IPS DF 6.9 (cell line): ENCODE data around the gene DNAL4.
A peak's percentile ranks its signal among the peaks of the same experiment; 100 is the strongest.

Experiments used
- DNase-seq: peaks from one replicate; pipeline ENCODE4 v3.0.0-alpha.2; 2013; ENCODE audit warnings: low read depth, low spot score
- H3K27ac ChIP-seq: one replicate; pipeline ENCODE4 v1.5.1; 2013; ENCODE audit warnings: low read length, control low read depth
- H3K27me3 ChIP-seq: 2 replicates; pipeline ENCODE4 v1.6.1; 2013; ENCODE audit warnings: mild to moderate bottlenecking, low read length; ENCODE audit not compliant: control insufficient read depth, insufficient read depth
- H3K36me3 ChIP-seq: 2 replicates; pipeline ENCODE4 v1.6.1; 2013; ENCODE audit warnings: low read length; ENCODE audit not compliant: control insufficient read depth, insufficient read depth
- H3K4me1 ChIP-seq: 2 replicates; pipeline ENCODE4 v1.6.1; 2013; ENCODE audit warnings: low read length; ENCODE audit not compliant: control insufficient read depth, insufficient read depth
- H3K4me3 ChIP-seq: 2 replicates; pipeline ENCODE4 v1.5.1; 2013; ENCODE audit warnings: mild to moderate bottlenecking, low read length
- H3K9me3 ChIP-seq: 2 replicates; pipeline ENCODE4 v1.6.1; 2013; ENCODE audit warnings: low read length, inconsistent platforms; ENCODE audit not compliant: control insufficient read depth, insufficient read depth
- WGBS: extraction: QIAGEN DNeasy Blood & Tissue Kit; methylation state at CpG from one replicate; pipeline ENCODE4 v1.1.7; 2013; ENCODE audit warnings: mixed read lengths, missing lambda C conversion rate; ENCODE audit not compliant: insufficient read length, insufficient coverage; 5-methylcytosine and 5-hydroxymethylcytosine counted together

Gene DNAL4

GRCh38 chr22:38827510-38827909 is 33.6 kb upstream of the DNAL4 start:
- Histone ChIP-seq H3K4me3 (no peak overlapping the region), H3K27me3 (no peaks in the 10 kb centered on the region), H3K27ac (no peak overlapping the region), H3K9me3 (no peaks in the 10 kb centered on the region), H3K36me3 (no peaks in the 10 kb centered on the region), H3K4me1 (no peaks in the 10 kb centered on the region)
- DNase-seq, result no peak

GRCh38 chr22:38826801-38827200 is 32.9 kb upstream of the DNAL4 start:
- no peak for DNase-seq
- no peaks in the 10 kb centered on the region for H3K27me3 ChIP-seq
- WGBS, result no CpG with 5 or more reads among the region's 5 CpGs

GRCh38 chr22:38826386-38826785 is 32.4 kb upstream of the DNAL4 start:
- no CpG with 5 or more reads among the region's 16 CpGs for WGBS
- H3K27me3 ChIP-seq, result no peaks in the 10 kb centered on the region
- H3K27ac ChIP-seq, result no peak overlapping the region
- no peak overlapping the region for H3K4me3 ChIP-seq
- no peaks in the 10 kb centered on the region for H3K9me3 ChIP-seq
- H3K36me3 ChIP-seq, result no peaks in the 10 kb centered on the region
- DNase-seq, result no peak
- no peaks in the 10 kb centered on the region for H3K4me1 ChIP-seq

More at GRCh38 chr22:38826801-38827200, 32.9 kb upstream of the DNAL4 start:
- H3K9me3 ChIP-seq, result no peaks in the 10 kb centered on the region
- no peak overlapping the region for H3K4me3 ChIP-seq
- H3K36me3 ChIP-seq, result no peaks in the 10 kb centered on the region
- no peak overlapping the region for H3K27ac ChIP-seq
- no peaks in the 10 kb centered on the region for H3K4me1 ChIP-seq

- no peak overlapping the region for H3K4me3 ChIP-seq
- H3K27me3 ChIP-seq, result no peaks in the 10 kb centered on the region
- no peak overlapping the region for H3K27ac ChIP-seq
- WGBS, result no CpG with 5 or more reads among the region's 4 CpGs
- H3K4me1 ChIP-seq, result no peaks in the 10 kb centered on the region
- no peaks in the 10 kb centered on the region for H3K36me3 ChIP-seq
- peak; percentile 73 for DNase-seq
- no peaks in the 10 kb centered on the region for H3K9me3 ChIP-seq
Measured at GRCh38 chr22:38824585-38824984, 30.6 kb upstream of the DNAL4 start.

- no peak overlapping the region for H3K4me3 ChIP-seq
- no peaks in the 10 kb centered on the region for H3K27me3 ChIP-seq
- no peaks in the 10 kb centered on the region for H3K36me3 ChIP-seq
- no peaks in the 10 kb centered on the region for H3K4me1 ChIP-seq
- DNase-seq, result no peak
- WGBS, result no CpG with 5 or more reads among the region's 2 CpGs
- no peak overlapping the region for H3K27ac ChIP-seq
- H3K9me3 ChIP-seq, result no peaks in the 10 kb centered on the region
Measured at GRCh38 chr22:38823637-38824036, 29.7 kb upstream of the DNAL4 start.

- Histone ChIP-seq H3K9me3 (no peaks in the 10 kb centered on the region), H3K36me3 (no peaks in the 10 kb centered on the region), H3K27me3 (no peaks in the 10 kb centered on the region), H3K27ac (no peak overlapping the region), H3K4me3 (no peak overlapping the region), H3K4me1 (no peaks in the 10 kb centered on the region)
- no CpG with 5 or more reads among the region's 4 CpGs for WGBS
- no peak for DNase-seq
Measured at GRCh38 chr22:38823076-38823475, 29.1 kb upstream of the DNAL4 start.

- Histone ChIP-seq H3K4me3 (no peak overlapping the region), H3K9me3 (no peaks in the 10 kb centered on the region), H3K27me3 (no peaks in the 10 kb centered on the region), H3K27ac (no peak overlapping the region), H3K4me1 (no peaks in the 10 kb centered on the region), H3K36me3 (no peaks in the 10 kb centered on the region)
- WGBS, result no CpG with 5 or more reads among the region's 8 CpGs
- no peak for DNase-seq
Measured at GRCh38 chr22:38820020-38820419, 26.1 kb upstream of the DNAL4 start.

GRCh38 chr22:38819387-38819940 is 25.5 kb upstream of the DNAL4 start:
- no peaks in the 10 kb centered on the region for H3K4me1 ChIP-seq
- H3K27me3 ChIP-seq, result no peaks in the 10 kb centered on the region
- no peak overlapping the region for H3K4me3 ChIP-seq
- DNase-seq, result no peak
- H3K36me3 ChIP-seq, result no peaks in the 10 kb centered on the region
- no CpG with 5 or more reads among the region's 10 CpGs for WGBS
- no peaks in the 10 kb centered on the region for H3K9me3 ChIP-seq
- no peak overlapping the region for H3K27ac ChIP-seq

GRCh38 chr22:38817196-38817595 is 23.3 kb upstream of the DNAL4 start:
- Histone ChIP-seq H3K27me3 (no peaks in the 10 kb centered on the region), H3K36me3 (no peaks in the 10 kb centered on the region), H3K27ac (no peak overlapping the region), H3K9me3 (no peaks in the 10 kb centered on the region), H3K4me3 (no peak overlapping the region), H3K4me1 (no peaks in the 10 kb centered on the region)
- no peak for DNase-seq
- no CpG with 5 or more reads among the region's 6 CpGs for WGBS

- DNase-seq, result no peak
- WGBS, result no CpG with 5 or more reads among the region's 1 CpG
- H3K36me3 ChIP-seq, result no peaks in the 10 kb centered on the region
- no peak overlapping the region for H3K27ac ChIP-seq
- no peak overlapping the region for H3K4me3 ChIP-seq
- H3K4me1 ChIP-seq, result no peaks in the 10 kb centered on the region; the same call in 1 of the 2 replicates
- H3K27me3 ChIP-seq, result no peaks in the 10 kb centered on the region
- no peaks in the 10 kb centered on the region for H3K9me3 ChIP-seq
Measured at GRCh38 chr22:38815842-38816241, 21.9 kb upstream of the DNAL4 start.

GRCh38 chr22:38811241-38811640 is 17.3 kb upstream of the DNAL4 start:
- no peaks in the 10 kb centered on the region for H3K27me3 ChIP-seq
- no peak for DNase-seq
- no peaks in the 10 kb centered on the region; the same call in 1 of the 2 replicates for H3K4me1 ChIP-seq
- no peak overlapping the region for H3K27ac ChIP-seq
- WGBS, result 94% methylated on average over 1 of the region's 2 CpGs
- no peaks in the 10 kb centered on the region for H3K9me3 ChIP-seq
- H3K36me3 ChIP-seq, result no peaks in the 10 kb centered on the region
- H3K4me3 ChIP-seq, result no peak overlapping the region
